B cell (primary cell): ENCODE data around the gene DCLK1. TPM values are rescaled to one million over a fixed set of nuclear protein-coding genes. Genes with fewer than 3 reads are reported as not detected.

Experiments used
- ATAC-seq: fragments of 200-7000 bp; cut with Tn5 transposase; one replicate; pipeline ENCODE4 v1.10.0; 2021; ENCODE audit warnings: low read depth, mild to moderate bottlenecking, moderate number of reproducible peaks, moderate library complexity
- CTCF ChIA-PET: fragments of 350-600 bp; sonication (Branson Sonifier 250); formaldehyde crosslinking; loops from one replicate; lab custom pipeline; 2021; ENCODE audit warnings: antibody characterized with exemption, inconsistent platforms; lab: Charles Lee
- POLR2A ChIA-PET: fragments of 350-600 bp; sonication (Branson Sonifier 250); formaldehyde crosslinking; loops from one replicate; lab custom pipeline; 2021; ENCODE audit warnings: antibody characterized with exemption; lab: Charles Lee
- DNase-seq: peaks from one replicate; pipeline ENCODE4 v3.0.0; 2013
- H2AFZ ChIP-seq: 2 replicates; pipeline ENCODE4 v1.6.1; 2012; ENCODE audit warnings: mild to moderate bottlenecking, low read depth, low read length; ENCODE audit not compliant: insufficient read depth, poor library complexity, severe bottlenecking
- H3K27ac ChIP-seq, 2 donors: 1 replicate in 1 of 2; 2 replicates in 1 of 2; pipeline ENCODE4 v1.5.1; 2012 to 2013; ENCODE audit warnings: low read length in 2 of 2, mild to moderate bottlenecking in 2 of 2, moderate library complexity in 1 of 2
- H3K27me3 ChIP-seq, 4 experiments: fragments of 200-600 bp in 1 of 4; sonication (generic) in 1 of 4; replicated peaks in 1 of 4; 1 replicate in 2 of 4; 2 replicates in 2 of 4; pipeline versions ENCODE4 v1.6.1 to v1.7.0; 2013 to 2016; ENCODE audit warnings: low read length in 3 of 4, mild to moderate bottlenecking in 2 of 4, mixed read lengths in 1 of 4, moderate library complexity in 1 of 4; ENCODE audit not compliant: insufficient read depth in 4 of 4, control insufficient read depth in 3 of 4; ENCODE audit errors: control extremely low read depth in 1 of 4
- H3K36me3 ChIP-seq, 2 experiments: replicated peaks in 1 of 2; 1 replicate in 1 of 2; 2 replicates in 1 of 2; pipeline versions ENCODE4 v1.6.1 to v1.7.1; 2013; ENCODE audit warnings: low read length in 1 of 2; ENCODE audit not compliant: insufficient read depth in 2 of 2, control insufficient read depth in 1 of 2; ENCODE audit errors: control extremely low read depth in 1 of 2, extremely low read depth in 1 of 2
- H3K4me1 ChIP-seq, 2 donors: fragments of 200-600 bp in 1 of 2; sonication (generic) in 1 of 2; 1 replicate in 1 of 2; 2 replicates in 1 of 2; pipeline versions ENCODE4 v1.5.1 to v1.6.1; 2013 to 2017; ENCODE audit warnings: low read length in 2 of 2; ENCODE audit not compliant: control insufficient read depth in 2 of 2, insufficient read depth in 2 of 2
- H3K4me2 ChIP-seq: replicated peaks from 2 replicates; pipeline ENCODE3; 2012; ENCODE audit warnings: mild to moderate bottlenecking, low read depth, low read length; ENCODE audit not compliant: poor library complexity, severe bottlenecking
- H3K4me3 ChIP-seq, 5 experiments: fragments of 200-600 bp in 1 of 5; sonication (generic) in 1 of 5; 1 replicate in 3 of 5; 2 replicates in 2 of 5; pipeline versions ENCODE4 v1.5.1 to v1.7.0; 2011 to 2016; ENCODE audit warnings: low read length in 4 of 5, mild to moderate bottlenecking in 4 of 5, low read depth in 2 of 5, control low read depth in 1 of 5, moderate library complexity in 1 of 5; ENCODE audit not compliant: insufficient read depth in 1 of 5; ENCODE audit errors: control extremely low read depth in 1 of 5, extremely low read depth in 1 of 5
- H3K79me2 ChIP-seq: fragments of 200-600 bp; sonication (generic); one replicate; pipeline ENCODE4 v1.6.0; 2016; ENCODE audit warnings: low read length; ENCODE audit not compliant: control insufficient read depth, insufficient read depth
- H3K9ac ChIP-seq: fragments of 200-600 bp; sonication (generic); 2 replicates; pipeline ENCODE4 v1.6.1; 2017; ENCODE audit warnings: mild to moderate bottlenecking, low read length, moderate library complexity
- H3K9me3 ChIP-seq, 3 donors: one replicate each; pipeline versions ENCODE4 v1.6.1 to v1.7.1; 2013; ENCODE audit warnings: low read length in 2 of 3; ENCODE audit not compliant: control insufficient read depth in 2 of 3, insufficient read depth in 1 of 3; ENCODE audit errors: control extremely low read depth in 1 of 3
- H4K20me1 ChIP-seq: 2 replicates; pipeline ENCODE4 v1.6.0; 2012; ENCODE audit warnings: mild to moderate bottlenecking, low read length; ENCODE audit not compliant: insufficient read depth, control insufficient read depth, poor library complexity, severe bottlenecking
- H3K27ac Mint-ChIP-seq: one replicate; pipeline ENCODE4 v1.8.0; 2021; ENCODE audit warnings: mixed read lengths
- H3K27me3 Mint-ChIP-seq: one replicate; pipeline ENCODE4 v1.8.0; 2021; ENCODE audit warnings: mixed read lengths
- H3K4me1 Mint-ChIP-seq: one replicate; pipeline ENCODE4 v1.8.0; 2021; ENCODE audit warnings: mixed read lengths
- H3K4me3 Mint-ChIP-seq: one replicate; pipeline ENCODE4 v1.8.0; 2021; ENCODE audit warnings: mixed read lengths
- H3K9me3 Mint-ChIP-seq: one replicate; pipeline ENCODE4 v1.8.0; 2022; ENCODE audit warnings: mixed read lengths; ENCODE audit not compliant: insufficient read depth
- EZH2 ChIP-seq: IDR thresholded peaks from 2 replicates; pipeline ENCODE4 v1.6.1; 2012; ENCODE audit warnings: borderline replicate concordance, low read depth, mild to moderate bottlenecking, moderate library complexity, low read length; ENCODE audit not compliant: insufficient read depth, poor library complexity, severe bottlenecking
- WGBS: methylation state at CpG from one replicate; pipeline ENCODE4 v1.1.5; 2013; ENCODE audit warnings: missing lambda C conversion rate; ENCODE audit not compliant: insufficient coverage; 5-methylcytosine and 5-hydroxymethylcytosine counted together
- intact Hi-C: fragments of 100-400 bp; cut with micrococcal nuclease; formaldehyde crosslinking; loops from one replicate; pipeline ENCODE4 v1.10.0; 2022
- polyA plus RNA-seq: library from polyadenylated mRNA; depleted of rRNA; stranded (reverse); fragments of >200 nt; gene quantifications from 2 replicates; pipeline ENCODE4 v1.2.3, GENCODE V29; 2012
- total RNA-seq, 2 donors: library from RNA; stranded (reverse); fragments of 120-200 nt in 1 of 2; gene quantifications; 1 replicate in 1 of 2; 2 replicates in 1 of 2; pipeline versions ENCODE4 v1.2.3 to v1.2.4, GENCODE V29; 2013 to 2022
- TF ChIP-seq, protein P1 (sequence below): fragments of 200-600 bp; IDR thresholded peaks from one replicate; pipeline ENCODE4 v1.8.0; 2022; ENCODE audit warnings: antibody characterized with exemption, mild to moderate bottlenecking

Gene DCLK1
- total and polyA plus RNA-seq, 2 donors (not counting 1 experiment from before 2014, with no cell fraction given) = not detected

- no peaks in the 10 kb centered on the region for H3K27me3 ChIP-seq
- intact Hi-C loops = no loop called here
- ChIA-PET CTCF (no interaction called here), POLR2A (no interaction called here)
- Mint-ChIP-seq H3K4me1 (no peaks in the 10 kb centered on the region), H3K27ac (no peak overlapping the region), H3K27me3 (no peaks in the 10 kb centered on the region), H3K9me3 (no peaks in the 10 kb centered on the region), H3K4me3 (no peak overlapping the region)
- no peaks in the 10 kb centered on the region for H3K4me1 ChIP-seq
- no peak overlapping the region for H2AFZ ChIP-seq
- no peak for TF ChIP-seq EZH2
- TF ChIP-seq, protein P1, sequence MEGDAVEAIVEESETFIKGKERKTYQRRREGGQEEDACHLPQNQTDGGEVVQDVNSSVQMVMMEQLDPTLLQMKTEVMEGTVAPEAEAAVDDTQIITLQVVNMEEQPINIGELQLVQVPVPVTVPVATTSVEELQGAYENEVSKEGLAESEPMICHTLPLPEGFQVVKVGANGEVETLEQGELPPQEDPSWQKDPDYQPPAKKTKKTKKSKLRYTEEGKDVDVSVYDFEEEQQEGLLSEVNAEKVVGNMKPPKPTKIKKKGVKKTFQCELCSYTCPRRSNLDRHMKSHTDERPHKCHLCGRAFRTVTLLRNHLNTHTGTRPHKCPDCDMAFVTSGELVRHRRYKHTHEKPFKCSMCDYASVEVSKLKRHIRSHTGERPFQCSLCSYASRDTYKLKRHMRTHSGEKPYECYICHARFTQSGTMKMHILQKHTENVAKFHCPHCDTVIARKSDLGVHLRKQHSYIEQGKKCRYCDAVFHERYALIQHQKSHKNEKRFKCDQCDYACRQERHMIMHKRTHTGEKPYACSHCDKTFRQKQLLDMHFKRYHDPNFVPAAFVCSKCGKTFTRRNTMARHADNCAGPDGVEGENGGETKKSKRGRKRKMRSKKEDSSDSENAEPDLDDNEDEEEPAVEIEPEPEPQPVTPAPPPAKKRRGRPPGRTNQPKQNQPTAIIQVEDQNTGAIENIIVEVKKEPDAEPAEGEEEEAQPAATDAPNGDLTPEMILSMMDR = no peak
- no peak overlapping the region for H3K27ac ChIP-seq
- H3K79me2 ChIP-seq = no peaks in the 10 kb centered on the region
- no peaks in the 10 kb centered on the region for H3K9me3 ChIP-seq
- H3K9ac ChIP-seq = no peak overlapping the region
- no peaks in the 10 kb centered on the region for H3K36me3 ChIP-seq
- no peak for ATAC-seq
- no peak overlapping the region for H3K4me2 ChIP-seq
- no peak for DNase-seq
- WGBS = 75% methylated on average over 1 of the region's 3 CpGs
- no peaks in the 10 kb centered on the region for H4K20me1 ChIP-seq
- H3K4me3 ChIP-seq = no peak overlapping the region
These were observed 84.5 kb downstream of the DCLK1 start for GRCh38 chr13:36046672-36047071.

DNA sequence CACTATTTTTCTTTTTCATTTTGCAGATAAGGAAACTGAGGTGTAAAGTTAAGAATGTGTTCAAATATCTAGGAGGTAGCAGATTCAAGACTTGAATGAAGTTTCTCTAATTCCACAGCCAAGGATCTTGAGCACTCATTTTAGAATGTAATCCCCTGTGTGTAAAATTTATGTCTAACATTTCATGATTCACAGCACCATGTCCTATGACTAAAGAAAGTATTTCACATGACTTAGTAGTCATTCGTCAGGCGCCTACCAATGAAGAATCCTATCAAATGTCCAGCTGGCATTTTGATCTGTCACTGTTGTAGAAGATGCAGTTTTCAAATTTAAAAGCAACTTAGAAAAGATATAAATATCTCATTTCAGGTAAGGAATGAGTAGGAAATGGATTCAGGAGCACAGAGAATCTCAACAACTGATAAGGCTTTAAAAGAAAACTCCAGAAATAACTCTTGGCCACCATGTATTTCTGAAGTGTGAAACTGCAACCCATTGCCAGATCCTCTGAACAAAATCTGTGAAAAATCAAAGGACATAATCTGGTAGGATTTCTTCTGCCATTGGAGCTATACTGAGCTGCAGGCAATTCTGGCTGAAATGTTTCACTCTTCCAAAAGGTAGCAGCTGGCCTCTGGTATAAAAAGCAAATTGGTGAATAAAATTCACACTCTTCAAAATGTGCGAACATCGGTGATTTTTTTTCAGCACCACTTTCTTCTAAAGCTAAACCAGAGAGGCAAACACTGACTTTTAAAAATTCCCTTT, 92.2 kb downstream of the DCLK1 start:
- Histone ChIP-seq H3K4me1 (no peaks in the 10 kb centered on the region), H3K79me2 (no peaks in the 10 kb centered on the region), H3K4me2 (no peak overlapping the region), H3K9ac (no peak overlapping the region), H2AFZ (no peak overlapping the region), H3K4me3 (no peak overlapping the region), H3K9me3 (no peaks in the 10 kb centered on the region), H3K36me3 (no peaks in the 10 kb centered on the region), H4K20me1 (no peaks in the 10 kb centered on the region), H3K27me3 (no peaks in the 10 kb centered on the region), H3K27ac (no peak overlapping the region)
- Mint-ChIP-seq H3K27me3 (no peaks in the 10 kb centered on the region), H3K4me3 (no peak overlapping the region), H3K9me3 (no peaks in the 10 kb centered on the region), H3K27ac (no peak overlapping the region), H3K4me1 (no peaks in the 10 kb centered on the region)
- DNase-seq (no peak), ATAC-seq (no peak)
- intact Hi-C loops = no loop called here
- WGBS = no CpG with 5 or more reads among the region's 4 CpGs
- ChIA-PET POLR2A (no interaction called here), CTCF (no interaction called here)
- TF ChIP-seq, protein P1 = no peak
- TF ChIP-seq EZH2 = no peak
